C4-2B (cell line): Measurements from ENCODE around the gene PPP4R4.

Source experiments
- H3K27ac ChIP-seq: fragments of 450-650 bp; 2 replicates; pipeline ENCODE4 v1.5.1; 2017
- ZFX ChIP-seq: fragments of 450-650 bp; IDR thresholded peaks from 2 replicates; pipeline ENCODE4 v1.6.1; 2017
- TF ChIP-seq, protein P1 (sequence below): fragments of 450-650 bp; conservative IDR thresholded peaks from 2 replicates; pipeline ENCODE4 v1.5.1; 2017; ENCODE audit warnings: mild to moderate bottlenecking

Gene PPP4R4

DNA sequence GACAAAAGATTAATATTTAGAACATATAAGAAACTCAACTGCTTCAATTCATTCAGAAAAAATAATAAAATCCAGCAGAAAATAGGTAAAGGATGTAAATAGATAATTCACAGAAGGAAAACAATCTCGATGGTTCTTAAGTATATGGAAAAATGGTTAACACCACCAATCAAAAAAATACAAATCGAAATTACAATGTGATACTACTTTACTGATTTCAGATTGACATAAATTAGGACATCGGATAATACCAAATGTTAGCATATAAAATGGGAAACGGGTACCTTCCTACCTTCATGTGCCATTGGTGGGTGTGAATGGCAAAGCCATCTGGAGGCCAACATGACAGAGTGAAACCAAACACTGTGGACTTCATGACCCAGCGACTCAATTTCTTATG, 1.6 kb upstream of the PPP4R4 start:
- TF ChIP-seq, protein P1, sequence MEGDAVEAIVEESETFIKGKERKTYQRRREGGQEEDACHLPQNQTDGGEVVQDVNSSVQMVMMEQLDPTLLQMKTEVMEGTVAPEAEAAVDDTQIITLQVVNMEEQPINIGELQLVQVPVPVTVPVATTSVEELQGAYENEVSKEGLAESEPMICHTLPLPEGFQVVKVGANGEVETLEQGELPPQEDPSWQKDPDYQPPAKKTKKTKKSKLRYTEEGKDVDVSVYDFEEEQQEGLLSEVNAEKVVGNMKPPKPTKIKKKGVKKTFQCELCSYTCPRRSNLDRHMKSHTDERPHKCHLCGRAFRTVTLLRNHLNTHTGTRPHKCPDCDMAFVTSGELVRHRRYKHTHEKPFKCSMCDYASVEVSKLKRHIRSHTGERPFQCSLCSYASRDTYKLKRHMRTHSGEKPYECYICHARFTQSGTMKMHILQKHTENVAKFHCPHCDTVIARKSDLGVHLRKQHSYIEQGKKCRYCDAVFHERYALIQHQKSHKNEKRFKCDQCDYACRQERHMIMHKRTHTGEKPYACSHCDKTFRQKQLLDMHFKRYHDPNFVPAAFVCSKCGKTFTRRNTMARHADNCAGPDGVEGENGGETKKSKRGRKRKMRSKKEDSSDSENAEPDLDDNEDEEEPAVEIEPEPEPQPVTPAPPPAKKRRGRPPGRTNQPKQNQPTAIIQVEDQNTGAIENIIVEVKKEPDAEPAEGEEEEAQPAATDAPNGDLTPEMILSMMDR, result no peak
- no peak for TF ChIP-seq ZFX
- H3K27ac ChIP-seq, result no peak overlapping the region

DNA sequence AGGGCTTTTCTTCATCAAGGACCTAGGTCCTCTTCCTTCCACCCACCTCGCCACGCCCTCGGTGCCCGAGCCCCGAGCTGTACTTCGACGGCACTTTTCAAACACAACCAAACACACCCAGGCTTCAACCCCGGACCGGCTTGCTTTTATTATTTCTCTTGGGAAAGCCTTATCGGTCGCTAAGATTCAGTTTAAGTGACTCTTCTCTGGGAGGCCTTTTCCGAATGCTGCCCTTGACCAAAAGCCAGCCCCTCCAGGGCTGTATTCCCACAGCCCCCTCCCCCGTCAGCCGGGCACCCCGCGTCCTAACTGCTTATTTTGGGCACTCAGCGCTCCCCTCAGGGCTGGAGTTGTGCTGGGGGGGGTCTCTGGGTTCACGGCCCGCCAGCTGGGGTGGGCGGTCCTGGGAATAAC, 644 bp upstream of the PPP4R4 start:
- no peak for TF ChIP-seq ZFX
- TF ChIP-seq, protein P1, result no peak
- H3K27ac ChIP-seq, result peak overlapping the region; percentile 50

DNA sequence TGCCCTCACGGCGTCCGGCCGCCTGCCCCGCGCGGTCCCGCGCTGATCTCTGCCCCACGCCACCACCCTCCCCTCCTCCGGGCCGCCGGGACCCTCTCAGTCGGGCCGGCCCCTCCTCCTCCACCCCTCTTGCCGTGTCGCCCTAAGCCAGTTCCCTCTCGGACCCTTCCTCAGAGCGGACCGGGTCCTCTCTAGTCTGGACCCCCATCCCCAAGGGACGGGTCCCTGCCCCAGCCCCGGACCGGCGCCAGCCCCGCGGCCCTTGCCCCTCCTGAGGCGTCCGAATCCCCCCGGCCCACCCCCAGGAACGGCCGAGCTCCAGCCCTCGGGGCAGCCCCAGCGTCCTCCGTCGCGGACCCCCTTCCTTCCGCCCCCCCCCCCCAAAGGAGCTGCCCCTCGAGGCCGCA, 485 bp downstream of the PPP4R4 start:
- H3K27ac ChIP-seq, result peak overlapping the region; percentile 50
- TF ChIP-seq, protein P1, result no peak
- TF ChIP-seq ZFX, result no peak

DNA sequence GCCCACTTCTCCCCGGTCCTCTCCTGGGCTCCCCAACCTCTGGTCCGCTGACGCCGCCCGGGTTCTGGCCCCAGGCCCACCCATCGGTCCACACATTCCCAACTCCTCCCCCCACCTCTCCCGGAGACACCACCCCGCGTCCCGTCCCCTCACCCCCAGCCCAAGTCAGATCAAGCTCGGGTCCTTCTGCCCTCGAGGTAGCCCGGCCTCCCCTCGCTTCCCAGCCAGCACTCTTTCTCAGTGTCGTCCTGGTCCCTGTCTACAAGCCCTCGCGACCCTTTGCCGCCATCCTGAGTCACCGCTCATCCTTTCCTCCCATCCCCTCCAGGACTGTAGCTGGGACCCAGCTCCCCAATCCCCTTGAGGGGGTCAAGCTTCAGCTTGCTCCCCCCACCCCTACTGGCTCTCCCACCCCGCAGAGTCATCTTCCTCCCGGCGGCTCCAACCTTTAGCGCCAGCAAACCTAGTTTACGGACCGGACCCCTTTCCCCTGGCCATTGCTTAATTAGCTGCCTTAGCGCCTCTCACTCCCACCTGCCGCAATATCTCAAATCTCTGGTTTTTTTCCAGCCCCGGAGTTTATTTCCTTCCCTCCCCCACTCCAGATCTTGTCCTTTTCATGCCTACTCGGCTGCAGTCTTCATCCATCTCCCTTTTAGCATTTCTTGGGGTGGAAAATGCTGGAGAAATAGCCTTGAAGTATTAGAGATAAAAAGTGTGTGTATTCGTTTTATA, 1.1 kb downstream of the PPP4R4 start:
- no peak overlapping the region for H3K27ac ChIP-seq
- TF ChIP-seq ZFX, result no peak
- TF ChIP-seq, protein P1, result no peak

DNA sequence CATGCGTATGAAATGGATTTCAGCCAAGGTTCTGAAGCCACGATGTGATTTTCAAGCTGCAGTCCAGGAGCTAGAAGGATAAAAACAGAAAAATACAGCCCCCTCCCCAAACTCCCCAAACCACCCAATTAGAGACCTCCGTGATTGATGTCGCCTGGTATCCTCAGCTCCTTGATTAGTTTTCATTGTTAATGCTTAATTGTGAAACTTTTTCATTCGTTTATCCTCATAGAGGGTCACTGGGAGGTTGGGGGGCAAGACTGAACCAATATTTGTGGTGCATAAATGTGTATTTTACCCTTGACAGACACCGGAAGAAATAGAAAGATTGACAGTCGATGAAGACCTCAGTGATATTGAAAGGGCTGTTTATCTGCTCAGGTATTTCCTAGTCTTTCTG, 1.6 kb downstream of the PPP4R4 start:
- H3K27ac ChIP-seq, result no peak overlapping the region
- TF ChIP-seq, protein P1, result no peak
- TF ChIP-seq ZFX, result no peak

DNA sequence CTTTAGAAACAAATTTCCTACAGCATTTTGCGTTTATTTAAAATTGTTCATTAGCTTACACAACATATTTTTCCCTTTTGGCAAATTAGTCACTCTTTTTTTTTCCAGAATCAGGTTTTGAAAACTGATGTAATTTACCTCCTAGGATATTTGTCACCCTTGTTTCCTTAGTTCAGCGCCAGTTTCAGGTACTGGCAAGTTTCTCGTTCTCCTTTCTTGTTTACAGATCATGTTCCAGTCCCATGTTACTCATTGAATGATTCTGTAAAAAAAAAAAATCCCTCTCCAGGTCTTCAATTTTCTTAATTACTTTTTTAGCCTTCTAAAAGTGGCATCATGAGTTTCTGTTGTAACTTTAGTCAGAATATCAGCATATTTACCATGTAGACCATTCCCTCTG, 2.7 kb downstream of the PPP4R4 start:
- H3K27ac ChIP-seq, result no peak overlapping the region
- TF ChIP-seq, protein P1, result no peak
- TF ChIP-seq ZFX, result no peak

DNA sequence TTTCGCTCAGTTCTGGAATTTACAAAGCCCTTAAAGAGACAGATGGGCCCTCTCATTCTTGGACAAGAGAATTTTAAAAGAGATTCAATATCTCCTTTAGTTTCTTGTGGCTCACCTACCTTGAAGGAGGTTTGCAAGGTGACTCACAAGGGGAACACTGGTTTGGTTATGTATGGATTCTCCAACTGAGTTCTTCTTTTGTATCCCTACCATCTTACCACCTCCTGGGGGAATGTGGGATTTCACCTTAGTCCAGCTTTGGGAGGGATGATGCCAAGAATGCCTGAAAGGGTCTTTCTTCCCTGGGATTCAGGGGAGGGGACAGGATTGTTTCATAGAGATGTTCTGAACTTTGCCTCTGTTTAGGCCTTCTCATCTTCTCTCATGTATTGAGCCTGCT, 3.7 kb downstream of the PPP4R4 start:
- no peak overlapping the region for H3K27ac ChIP-seq
- no peak for TF ChIP-seq ZFX
- TF ChIP-seq, protein P1, result no peak
